Natural killer cell treated with Interleukin-12 subunit alpha and Interleukin-12 subunit beta and Interleukin-15 and Interleukin-18, amount 100 ng/mL, for 72 hours (primary cell): Measurements from ENCODE around the gene DNAJA4. TPM values are rescaled to one million over a fixed set of nuclear protein-coding genes. Genes with fewer than 3 reads are reported as not detected.
A peak's percentile ranks its signal among the peaks of the same experiment; 100 is the strongest.

Experiments used
- ATAC-seq, 2 donors: fragments of 150-1000 bp; cut with Tn5 transposase in 1 of 2; sonication (Bioruptor Pico), chemical (Tn5 transposase) in 1 of 2; 2 replicates each; pipeline ENCODE4 v1.10.0; 2021
- DNase-seq: peaks from one replicate; pipeline ENCODE4 v3.0.0; 2022; ENCODE audit warnings: low spot score
- H3K27ac Mint-ChIP-seq, 2 donors: 1 replicate in 1 of 2; 2 replicates in 1 of 2; pipeline ENCODE4 v1.8.0; 2022; ENCODE audit warnings: mixed read lengths in 2 of 2, mild to moderate bottlenecking in 1 of 2, moderate library complexity in 1 of 2
- H3K27me3 Mint-ChIP-seq, 2 donors: 1 replicate in 1 of 2; 2 replicates in 1 of 2; pipeline ENCODE4 v1.8.0; 2022; ENCODE audit warnings: mixed read lengths in 2 of 2
- H3K36me3 Mint-ChIP-seq: one replicate; pipeline ENCODE4 v1.8.0; 2022; ENCODE audit warnings: mixed read lengths
- H3K4me1 Mint-ChIP-seq, 2 donors: 1 replicate in 1 of 2; 2 replicates in 1 of 2; pipeline ENCODE4 v1.8.0; 2022; ENCODE audit warnings: low read depth in 2 of 2, mixed read lengths in 2 of 2, mild to moderate bottlenecking in 1 of 2
- H3K4me3 Mint-ChIP-seq: one replicate; pipeline ENCODE4 v1.8.0; 2022; ENCODE audit warnings: mixed read lengths
- H3K9me3 Mint-ChIP-seq: 2 replicates; pipeline ENCODE4 v1.8.0; 2022; ENCODE audit warnings: mixed read lengths
- total RNA-seq, 2 donors: library from RNA; stranded (reverse); gene quantifications; one replicate each; pipeline ENCODE4 v1.2.3, GENCODE V29; 2022

DNAJA4 gene
- total RNA-seq, 2 donors from 2014 or later, result 35.2 to 50.4 TPM

- H3K4me3 Mint-ChIP-seq, result no peak overlapping the region
- no peak overlapping the region for H3K27ac Mint-ChIP-seq
- DNase-seq (no peak), ATAC-seq (no peak)
- H3K9me3 Mint-ChIP-seq, result no peaks in the 10 kb centered on the region
- H3K4me1 Mint-ChIP-seq, result peaks cover 4 to 6% of the 10 kb centered on the region in 2 donors
- H3K27me3 Mint-ChIP-seq, result no peaks in the 10 kb centered on the region
- peaks cover 5% of the 10 kb centered on the region for H3K36me3 Mint-ChIP-seq
Measured at GRCh38 chr15:78274994-78275393, 10.6 kb downstream of the DNAJA4 start.

GRCh38 chr15:78276064-78276943, 11.9 kb downstream of the DNAJA4 start:
- ATAC-seq (no peak), DNase-seq (no peak)
- no peak overlapping the region for H3K27ac Mint-ChIP-seq
- no peaks in the 10 kb centered on the region for H3K9me3 Mint-ChIP-seq
- no peak overlapping the region for H3K4me3 Mint-ChIP-seq
- H3K27me3 Mint-ChIP-seq, result no peaks in the 10 kb centered on the region
- H3K36me3 Mint-ChIP-seq, result peaks cover 5% of the 10 kb centered on the region
- H3K4me1 Mint-ChIP-seq, result peaks cover 10 to 11% of the 10 kb centered on the region in 2 donors

DNA sequence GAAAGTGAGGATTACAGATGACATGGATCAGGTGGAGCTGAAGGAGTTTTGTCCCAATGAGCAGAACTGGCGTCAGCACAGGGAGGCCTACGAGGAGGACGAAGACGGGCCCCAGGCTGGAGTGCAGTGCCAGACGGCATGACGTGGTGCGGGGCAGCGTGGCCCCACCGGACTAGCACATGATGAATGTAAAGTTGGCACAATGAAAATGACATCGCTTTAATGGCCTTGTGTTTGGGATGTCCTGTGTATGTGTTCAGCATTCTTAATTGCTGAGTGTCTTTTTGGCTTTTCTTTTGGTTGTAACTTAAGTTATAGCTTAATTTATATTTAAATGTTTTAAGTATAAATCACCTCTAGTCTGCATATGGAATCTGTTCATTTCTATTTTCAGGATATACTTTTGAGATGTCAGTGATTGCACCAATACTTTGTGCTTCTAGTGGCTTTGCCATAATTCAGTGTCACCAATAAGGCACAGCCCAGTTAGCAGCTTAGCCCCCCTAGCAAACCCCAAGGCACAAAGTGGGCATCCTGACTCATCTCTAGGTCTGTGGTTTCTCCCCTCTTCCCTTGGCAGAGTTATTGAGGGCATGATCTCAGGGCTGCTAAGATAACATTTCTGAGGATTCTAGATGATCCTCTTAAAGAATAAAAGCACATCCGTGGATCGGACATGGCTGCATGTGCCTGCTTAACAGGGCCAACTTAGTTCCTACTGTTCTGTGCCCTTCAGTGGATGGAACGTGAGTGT, 16.1 kb downstream of the DNAJA4 start:
- Mint-ChIP-seq H3K27ac (no peak overlapping the region), H3K9me3 (no peaks in the 10 kb centered on the region), H3K4me1 (peaks cover 11 to 16% of the 10 kb centered on the region in 2 donors), H3K27me3 (no peaks in the 10 kb centered on the region), H3K36me3 (peaks cover 6% of the 10 kb centered on the region), H3K4me3 (no peak overlapping the region)
- DNase-seq, result no peak
- no peak for ATAC-seq

DNA sequence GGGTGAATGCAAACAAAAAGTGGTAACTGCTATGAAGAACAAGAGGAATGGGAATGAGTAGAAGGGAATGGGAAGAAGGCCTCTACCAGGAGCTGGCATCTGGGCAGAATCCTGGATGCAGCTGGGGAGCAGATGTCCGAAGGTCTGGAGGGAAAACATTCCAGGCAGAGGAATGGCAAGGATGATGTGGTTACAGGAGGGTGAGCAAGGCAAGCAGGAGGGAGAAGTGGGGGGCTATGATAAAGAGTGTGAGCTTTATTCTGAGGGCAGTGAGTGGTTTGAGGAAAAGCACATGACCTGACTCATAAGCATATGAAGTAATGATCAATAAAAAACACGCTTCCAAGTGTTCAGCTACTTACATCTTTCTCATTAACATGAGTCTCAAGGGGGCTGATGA, 18.0 kb downstream of the DNAJA4 start:
- Mint-ChIP-seq H3K4me3 (no peak overlapping the region), H3K4me1 (peaks cover 11 to 21% of the 10 kb centered on the region in 2 donors), H3K27me3 (no peaks in the 10 kb centered on the region), H3K9me3 (no peaks in the 10 kb centered on the region), H3K36me3 (peaks cover 16% of the 10 kb centered on the region), H3K27ac (no peak overlapping the region)
- DNase-seq (no peak), ATAC-seq (no peak)

DNA sequence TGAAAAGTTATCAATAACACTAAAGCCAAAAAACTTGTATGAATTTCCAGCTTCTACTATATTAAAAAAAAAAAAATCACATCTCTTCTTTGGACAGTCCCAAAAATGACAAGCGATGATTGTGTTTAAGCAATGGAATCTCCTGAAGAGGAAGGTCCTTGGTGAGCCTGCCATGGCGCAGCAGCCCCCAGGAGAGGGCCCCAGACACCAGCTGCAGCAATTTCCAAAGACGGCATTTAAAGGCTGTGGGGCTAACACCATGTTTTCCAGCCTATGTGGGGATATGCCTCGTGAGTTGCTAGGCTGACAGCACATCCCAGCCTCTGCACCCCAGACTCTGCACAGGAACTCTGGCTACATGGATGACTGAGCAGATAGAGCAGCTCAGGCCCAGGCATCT, 20.4 kb downstream of the DNAJA4 start:
- Mint-ChIP-seq H3K27ac (no peak overlapping the region), H3K9me3 (no peaks in the 10 kb centered on the region), H3K4me3 (no peak overlapping the region), H3K4me1 (peaks cover 8 to 17% of the 10 kb centered on the region in 2 donors), H3K36me3 (peaks cover 20% of the 10 kb centered on the region), H3K27me3 (no peaks in the 10 kb centered on the region)
- no peak for ATAC-seq
- no peak for DNase-seq

DNA sequence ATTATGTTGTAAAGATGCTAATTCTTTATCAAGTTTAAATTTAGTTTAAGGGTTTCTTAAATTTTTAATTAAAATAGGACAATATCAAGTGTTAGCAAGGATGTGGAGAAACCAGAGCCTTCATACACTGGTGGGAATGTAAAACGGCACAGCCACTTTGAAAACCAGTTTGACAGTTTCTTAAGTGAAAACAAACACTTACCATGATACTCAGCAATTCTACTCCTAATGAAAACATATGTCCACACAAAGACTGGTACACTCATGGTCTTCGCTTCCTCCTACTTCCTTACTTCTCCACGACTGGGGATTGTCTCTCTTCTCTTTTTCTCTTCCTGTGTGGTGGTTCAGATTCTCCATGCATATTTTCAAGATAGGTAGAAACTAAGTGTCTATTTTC, 25.9 kb downstream of the DNAJA4 start:
- H3K4me1 Mint-ChIP-seq, result peaks cover 0 to 6% of the 10 kb centered on the region in 2 donors
- H3K9me3 Mint-ChIP-seq, result no peaks in the 10 kb centered on the region
- H3K4me3 Mint-ChIP-seq, result no peak overlapping the region
- H3K27me3 Mint-ChIP-seq, result no peaks in the 10 kb centered on the region
- H3K36me3 Mint-ChIP-seq, result peaks cover 22% of the 10 kb centered on the region
- ATAC-seq, result no peak
- no peak for DNase-seq
- no peak overlapping the region for H3K27ac Mint-ChIP-seq

DNA sequence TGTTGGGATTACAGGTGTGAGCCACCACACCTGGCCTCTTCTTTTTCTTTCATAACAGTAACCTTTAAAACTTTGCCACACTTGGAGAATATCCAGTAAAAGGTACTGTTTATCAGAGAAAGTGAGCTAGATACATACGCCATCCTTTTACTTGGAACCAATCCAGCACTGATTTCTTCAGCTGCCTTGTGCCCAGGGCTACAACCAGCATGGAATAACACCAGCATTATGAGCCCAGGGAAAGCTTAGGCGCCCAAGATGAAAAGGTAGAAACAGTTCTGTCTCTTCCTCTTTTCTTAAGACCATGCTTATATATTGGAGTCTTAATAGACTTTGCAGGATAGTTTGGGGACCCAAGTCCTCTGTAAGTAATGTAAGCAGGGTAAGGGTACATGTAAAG, 26.7 kb downstream of the DNAJA4 start:
- Mint-ChIP-seq H3K27me3 (no peaks in the 10 kb centered on the region), H3K4me1 (peaks cover 0 to 6% of the 10 kb centered on the region in 2 donors), H3K27ac (no peak overlapping the region), H3K36me3 (peaks cover 21% of the 10 kb centered on the region), H3K9me3 (no peaks in the 10 kb centered on the region), H3K4me3 (no peak overlapping the region)
- DNase-seq, result no peak
- ATAC-seq, result no peak

DNA sequence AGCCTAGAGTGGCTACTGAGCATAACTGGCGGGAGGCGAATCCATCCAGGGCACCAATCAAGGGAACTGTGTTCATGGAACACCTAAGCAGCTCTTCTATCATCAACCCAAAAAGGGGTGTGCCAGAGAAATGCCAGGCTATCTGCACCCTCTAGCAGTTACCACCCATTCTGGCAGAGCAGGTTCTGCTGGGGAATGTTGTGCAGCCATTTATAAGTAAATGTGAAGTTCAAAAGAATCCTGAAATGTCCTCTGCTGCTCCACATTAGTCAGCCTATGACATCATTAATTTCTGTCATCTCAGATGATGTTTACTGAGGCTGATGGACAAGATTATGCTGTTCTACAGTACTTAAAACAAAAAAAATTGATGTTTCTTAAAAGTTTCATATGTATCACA, 27.3 kb downstream of the DNAJA4 start:
- no peak for DNase-seq
- ATAC-seq, result no peak
- Mint-ChIP-seq H3K9me3 (no peaks in the 10 kb centered on the region), H3K27me3 (no peaks in the 10 kb centered on the region), H3K4me1 (peaks cover 0 to 3% of the 10 kb centered on the region in 2 donors), H3K4me3 (no peak overlapping the region), H3K27ac (no peak overlapping the region), H3K36me3 (peaks cover 17% of the 10 kb centered on the region)

- Mint-ChIP-seq H3K4me3 (no peak overlapping the region), H3K36me3 (peaks cover 14% of the 10 kb centered on the region), H3K9me3 (no peaks in the 10 kb centered on the region), H3K27ac (no peak overlapping the region), H3K4me1 (peaks cover 0 to 3% of the 10 kb centered on the region in 2 donors), H3K27me3 (no peaks in the 10 kb centered on the region)
- no peak for ATAC-seq
- no peak for DNase-seq
Measured at GRCh38 chr15:78292219-78292618, 27.9 kb downstream of the DNAJA4 start.

DNA sequence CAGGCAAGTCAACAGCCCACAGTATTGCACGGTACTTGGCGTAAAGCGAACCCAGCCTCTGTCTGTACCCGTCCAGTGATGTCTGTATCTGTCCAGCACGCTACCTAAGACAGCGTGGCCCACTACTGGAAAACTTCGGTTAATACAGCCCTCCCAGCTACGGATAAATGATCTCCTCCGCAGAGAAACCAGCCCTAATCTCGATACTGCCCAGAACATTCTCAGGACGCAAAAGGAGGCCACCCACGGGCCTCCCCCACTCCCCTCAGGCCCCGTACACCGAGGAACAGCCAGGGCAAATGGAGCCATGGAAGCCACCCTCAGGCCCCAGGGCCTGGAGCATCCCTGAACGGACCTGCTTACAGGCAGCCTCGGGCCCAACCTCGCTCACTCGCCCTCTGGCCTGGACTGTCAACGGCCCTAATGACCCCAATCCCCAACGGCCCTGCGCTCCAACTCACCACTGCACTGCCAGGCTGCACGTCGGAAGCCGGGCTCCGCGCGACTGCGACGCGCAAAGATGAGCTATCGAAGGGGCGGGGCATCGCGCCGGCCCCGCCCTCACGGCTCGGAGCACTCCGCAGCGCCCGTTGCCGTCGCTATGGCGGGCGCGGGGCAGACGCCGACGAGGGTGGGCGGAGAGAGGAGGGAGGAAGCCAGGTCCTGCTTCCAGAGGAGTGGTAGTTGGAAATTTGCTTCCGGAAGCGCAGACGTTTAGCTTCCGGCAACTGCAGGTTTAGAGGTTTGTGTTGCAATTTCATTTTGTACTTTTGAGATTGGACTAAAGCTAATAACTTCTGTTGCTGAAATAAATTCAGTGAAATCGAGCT, 35.0 kb downstream of the DNAJA4 start, which contains the start of gene SKIC8:
Gene SKIC8, minus strand, starts transcription at position 509 of the 830 bp plus-strand sequence. CDS start 3,923 bp downstream, outside the sequence.
- no peaks in the 10 kb centered on the region for H3K9me3 Mint-ChIP-seq
- DNase-seq (peak; percentile 94), ATAC-seq (peak; percentile 97 to 98)
- peak within 1 kb of the TSS; percentile 95 for H3K4me3 Mint-ChIP-seq
- no peaks in the 10 kb centered on the region for H3K27me3 Mint-ChIP-seq
- peaks cover 15 to 27% of the 10 kb centered on the region in 2 donors for H3K4me1 Mint-ChIP-seq
- H3K36me3 Mint-ChIP-seq, result peaks cover 9% of the 10 kb centered on the region
- peak within 1 kb of the TSS; percentile 89 to 91 for H3K27ac Mint-ChIP-seq

GRCh38 chr15:78301326-78301725, 37.0 kb downstream of the DNAJA4 start:
- Mint-ChIP-seq H3K27ac (peak overlapping the region; percentile 12 to 16), H3K4me3 (peak overlapping the region; percentile 49), H3K36me3 (no peaks in the 10 kb centered on the region), H3K27me3 (no peaks in the 10 kb centered on the region), H3K9me3 (no peaks in the 10 kb centered on the region), H3K4me1 (peaks cover 15 to 27% of the 10 kb centered on the region in 2 donors)
- DNase-seq (no peak), ATAC-seq (no peak)

DNA sequence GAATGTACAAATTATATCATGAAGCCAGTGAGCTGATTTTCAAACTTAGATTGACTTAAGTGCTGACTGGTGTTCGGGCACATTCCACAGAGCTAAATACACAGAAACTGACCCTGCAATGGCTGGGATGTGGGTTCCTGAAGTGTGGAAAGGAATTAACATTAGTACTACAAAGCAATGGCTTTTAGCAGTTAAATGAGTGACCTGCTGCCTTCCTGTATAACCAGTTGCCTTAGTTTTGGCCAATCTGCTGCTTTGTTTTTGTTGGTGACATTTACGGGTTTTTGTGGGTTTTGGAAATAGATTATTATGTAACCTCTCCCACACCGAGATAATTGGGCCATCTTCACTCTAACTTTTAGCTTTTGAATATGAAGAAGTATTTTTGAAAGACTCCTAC, 37.5 kb downstream of the DNAJA4 start:
- Mint-ChIP-seq H3K9me3 (no peaks in the 10 kb centered on the region), H3K4me1 (peaks cover 15 to 27% of the 10 kb centered on the region in 2 donors), H3K27me3 (no peaks in the 10 kb centered on the region), H3K36me3 (no peaks in the 10 kb centered on the region), H3K27ac (peak overlapping the region; percentile 12 to 16), H3K4me3 (peak overlapping the region; percentile 49)
- no peak for ATAC-seq
- no peak for DNase-seq

- Mint-ChIP-seq H3K27me3 (no peaks in the 10 kb centered on the region), H3K4me1 (peaks cover 15 to 27% of the 10 kb centered on the region in 2 donors), H3K4me3 (peak overlapping the region; percentile 10), H3K27ac (peak overlapping the region in 1 of 2 donors; percentile 12), H3K36me3 (no peaks in the 10 kb centered on the region), H3K9me3 (no peaks in the 10 kb centered on the region)
- ATAC-seq (no peak), DNase-seq (no peak)
Measured at GRCh38 chr15:78302579-78303312, 38.4 kb downstream of the DNAJA4 start.
